HepG2 (cell line): ENCODE results near the gene MAP3K3. TPM values are rescaled to one million over a fixed set of nuclear protein-coding genes. Genes with fewer than 3 reads are reported as not detected.
A peak's percentile ranks its signal among the peaks of the same experiment; 100 is the strongest.

ENCODE experiments used
- ATF7-NPFF ChIP-seq: sonication (generic); formaldehyde crosslinking; IDR thresholded peaks from 2 replicates; pipeline ENCODE4 v1.8.1; 2023; ENCODE audit warnings: mild to moderate bottlenecking, low read depth, missing genetic modification reagents, moderate library complexity
- ELF3 ChIP-seq: IDR thresholded peaks from 2 replicates; pipeline ENCODE4 v1.6.1; 2016; ENCODE audit warnings: missing genetic modification reagents, missing compliant biosample characterization
- HES4 ChIP-seq: sonication (generic); formaldehyde crosslinking; IDR thresholded peaks from 2 replicates; pipeline ENCODE4 v1.9.0; 2021; ENCODE audit warnings: mild to moderate bottlenecking, missing genetic modification reagents, borderline replicate concordance
- NFKBIZ ChIP-seq: IDR thresholded peaks from 2 replicates; pipeline ENCODE4 v1.6.1; 2018; ENCODE audit warnings: missing genetic modification reagents, missing compliant biosample characterization
- PCBP1 ChIP-seq: fragments of 200-400 bp; formaldehyde crosslinking; IDR thresholded peaks from 2 replicates; pipeline ENCODE4 v1.6.1; 2017; ENCODE audit warnings: mild to moderate bottlenecking, low read depth, low read length, borderline replicate concordance
- POLR2AphosphoS2 ChIP-seq: IDR thresholded peaks from 2 replicates; pipeline ENCODE4 v1.6.1; 2011; ENCODE audit warnings: low read depth, low read length, improper control_type of control experiment
- POLR2AphosphoS5 ChIP-seq: IDR thresholded peaks from 2 replicates; pipeline ENCODE4 v1.6.1; 2012; ENCODE audit warnings: low read depth, low read length
- RBFOX2 ChIP-seq: fragments of 200-400 bp; formaldehyde crosslinking; IDR thresholded peaks from 2 replicates; pipeline ENCODE4 v1.6.1; 2017; ENCODE audit warnings: low read depth, mild to moderate bottlenecking, low read length
- ZBTB38 ChIP-seq: sonication (generic); formaldehyde crosslinking; IDR thresholded peaks from 2 replicates; pipeline ENCODE4 v1.5.1; 2020; ENCODE audit warnings: mild to moderate bottlenecking, missing genetic modification reagents
- ZNF12 ChIP-seq: sonication (generic); formaldehyde crosslinking; IDR thresholded peaks from 2 replicates; pipeline ENCODE4 v1.5.0; 2020; ENCODE audit warnings: missing genetic modification reagents
- ZNF138 ChIP-seq: sonication (generic); formaldehyde crosslinking; IDR thresholded peaks from 2 replicates; pipeline ENCODE4 v1.5.0; 2020; ENCODE audit warnings: mild to moderate bottlenecking, low read depth, missing genetic modification reagents
- ZNF256 ChIP-seq: sonication (generic); formaldehyde crosslinking; conservative IDR thresholded peaks from 2 replicates; pipeline ENCODE4 v1.4.0; 2020; ENCODE audit warnings: missing genetic modification reagents
- polyA plus RNA-seq, 8 experiments: library from polyadenylated mRNA; depleted of rRNA in 3 of 8; stranded (reverse) in 7 of 8; unstranded in 1 of 8; fragments of >200 nt; fragmentation: Illumina TruSeq in 4 of 8; extraction: Trizol in 4 of 8; gene quantifications; 2 replicates each; pipeline versions ENCODE4 v1.2.1 to v1.2.3, GENCODE V29; 2011 to 2016; ENCODE audit warnings: low read depth in 4 of 8, missing spikeins in 1 of 8, mixed read lengths in 1 of 8; ENCODE audit not compliant: insufficient read depth in 1 of 8
- total RNA-seq, 5 experiments: library from RNA; depleted of rRNA; stranded (reverse); fragments of >200 nt; fragmentation: Illumina TruSeq; extraction: Trizol; gene quantifications; 2 replicates each; pipeline ENCODE4 v1.2.3, GENCODE V29; 2016; ENCODE audit warnings: low read depth in 1 of 5
- TF ChIP-seq, protein P1 (sequence below), 2 experiments: fragments of 450-650 bp in 1 of 2; sonication (generic) in 1 of 2; formaldehyde crosslinking in 1 of 2; IDR thresholded peaks; 2 replicates each; pipeline versions ENCODE4 v1.6.1 to v1.8.0; 2016 to 2022; ENCODE audit warnings: antibody characterized with exemption in 1 of 2, mild to moderate bottlenecking in 1 of 2, missing genetic modification reagents in 1 of 2
- TF ChIP-seq, protein P2 (sequence below): IDR thresholded peaks from 2 replicates; pipeline ENCODE4 v1.6.1; 2012; ENCODE audit warnings: inconsistent platforms
- TF ChIP-seq, protein P3 (sequence below): sonication (generic); formaldehyde crosslinking; IDR thresholded peaks from 2 replicates; pipeline ENCODE4 v1.4.0; 2020; ENCODE audit warnings: mild to moderate bottlenecking, missing genetic modification reagents

Gene MAP3K3
- total and polyA plus RNA-seq, 2 of the 13 experiments (the other 11 are each of a cell fraction or from before 2014, with no cell fraction given): 17.7 to 21.8 TPM

DNA sequence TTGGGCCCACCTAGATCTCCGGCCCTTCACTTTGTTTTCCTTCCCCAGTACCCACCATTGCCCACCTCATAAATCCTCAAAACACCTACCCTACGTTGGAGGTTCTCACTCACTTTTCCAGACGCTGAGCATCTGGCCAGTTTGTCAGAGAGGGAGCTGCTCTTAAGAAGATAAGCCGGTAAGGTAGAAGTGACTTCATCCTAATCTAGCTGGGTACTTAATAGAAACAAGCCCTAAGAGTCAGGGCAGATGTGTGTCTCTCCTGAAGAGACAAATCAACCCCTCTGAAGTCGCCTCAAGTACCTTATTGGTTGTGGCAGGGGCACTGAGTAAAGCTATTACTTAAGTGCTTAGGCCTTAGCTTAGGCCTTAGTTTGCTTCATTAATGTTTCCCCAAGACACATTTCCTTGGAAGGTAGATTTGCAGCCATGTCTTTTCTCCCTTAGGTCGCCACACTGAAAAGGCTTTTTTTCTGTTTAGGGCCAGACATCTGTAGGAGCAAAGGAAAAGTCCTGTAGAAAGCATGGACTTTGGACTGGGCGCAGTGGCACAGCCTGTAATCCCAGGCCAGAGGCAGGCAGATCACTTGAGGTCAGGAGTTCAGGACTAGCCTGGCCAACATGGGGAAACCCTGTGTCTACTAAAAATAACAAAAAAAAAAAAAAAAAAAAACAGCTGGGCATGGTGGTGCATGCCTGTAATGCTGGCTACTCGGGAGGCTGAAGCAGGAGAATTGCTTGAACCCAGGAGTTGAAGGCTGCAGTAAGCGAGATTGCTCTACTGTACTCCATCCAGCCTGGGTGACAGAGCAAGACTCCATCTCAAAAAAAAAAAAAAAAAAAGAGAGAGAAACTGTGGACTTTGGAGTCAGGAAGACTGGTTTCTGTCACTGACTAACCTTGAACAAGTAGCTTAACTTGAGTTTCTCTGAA is 20.5 kb upstream of the MAP3K3 start (continued):
- TF ChIP-seq ZNF256 (CRISPR knock-in tag) (no peak; the same call in 1 of the 2 replicates), ELF3 (no peak), POLR2AphosphoS2 (no peak), NFKBIZ (no peak), HES4 (CRISPR knock-in tag) (no peak), RBFOX2 (no peak), ZBTB38 (CRISPR knock-in tag) (no peak), POLR2AphosphoS5 (peak; percentile 39; the same call in 1 of the 2 replicates), ZNF12 (CRISPR knock-in tag) (no peak), ATF7-NPFF (CRISPR knock-in tag) (0 out of 2 replicates have a peak, but pooled peaks have one; percentile 48), ZNF138 (CRISPR knock-in tag) (no peak), PCBP1 (no peak)
- TF ChIP-seq, protein P1, sequence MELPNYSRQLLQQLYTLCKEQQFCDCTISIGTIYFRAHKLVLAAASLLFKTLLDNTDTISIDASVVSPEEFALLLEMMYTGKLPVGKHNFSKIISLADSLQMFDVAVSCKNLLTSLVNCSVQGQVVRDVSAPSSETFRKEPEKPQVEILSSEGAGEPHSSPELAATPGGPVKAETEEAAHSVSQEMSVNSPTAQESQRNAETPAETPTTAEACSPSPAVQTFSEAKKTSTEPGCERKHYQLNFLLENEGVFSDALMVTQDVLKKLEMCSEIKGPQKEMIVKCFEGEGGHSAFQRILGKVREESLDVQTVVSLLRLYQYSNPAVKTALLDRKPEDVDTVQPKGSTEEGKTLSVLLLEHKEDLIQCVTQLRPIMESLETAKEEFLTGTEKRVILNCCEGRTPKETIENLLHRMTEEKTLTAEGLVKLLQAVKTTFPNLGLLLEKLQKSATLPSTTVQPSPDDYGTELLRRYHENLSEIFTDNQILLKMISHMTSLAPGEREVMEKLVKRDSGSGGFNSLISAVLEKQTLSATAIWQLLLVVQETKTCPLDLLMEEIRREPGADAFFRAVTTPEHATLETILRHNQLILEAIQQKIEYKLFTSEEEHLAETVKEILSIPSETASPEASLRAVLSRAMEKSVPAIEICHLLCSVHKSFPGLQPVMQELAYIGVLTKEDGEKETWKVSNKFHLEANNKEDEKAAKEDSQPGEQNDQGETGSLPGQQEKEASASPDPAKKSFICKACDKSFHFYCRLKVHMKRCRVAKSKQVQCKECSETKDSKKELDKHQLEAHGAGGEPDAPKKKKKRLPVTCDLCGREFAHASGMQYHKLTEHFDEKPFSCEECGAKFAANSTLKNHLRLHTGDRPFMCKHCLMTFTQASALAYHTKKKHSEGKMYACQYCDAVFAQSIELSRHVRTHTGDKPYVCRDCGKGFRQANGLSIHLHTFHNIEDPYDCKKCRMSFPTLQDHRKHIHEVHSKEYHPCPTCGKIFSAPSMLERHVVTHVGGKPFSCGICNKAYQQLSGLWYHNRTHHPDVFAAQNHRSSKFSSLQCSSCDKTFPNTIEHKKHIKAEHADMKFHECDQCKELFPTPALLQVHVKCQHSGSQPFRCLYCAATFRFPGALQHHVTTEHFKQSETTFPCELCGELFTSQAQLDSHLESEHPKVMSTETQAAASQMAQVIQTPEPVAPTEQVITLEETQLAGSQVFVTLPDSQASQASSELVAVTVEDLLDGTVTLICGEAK (IDR thresholded peaks at IDR 0.05): no peak
- TF ChIP-seq, protein P1 (CRISPR knock-in tag; IDR thresholded peaks at IDR 0.05): no peak
- TF ChIP-seq, protein P2, sequence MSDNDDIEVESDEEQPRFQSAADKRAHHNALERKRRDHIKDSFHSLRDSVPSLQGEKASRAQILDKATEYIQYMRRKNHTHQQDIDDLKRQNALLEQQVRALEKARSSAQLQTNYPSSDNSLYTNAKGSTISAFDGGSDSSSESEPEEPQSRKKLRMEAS: no peak
- TF ChIP-seq, protein P3, sequence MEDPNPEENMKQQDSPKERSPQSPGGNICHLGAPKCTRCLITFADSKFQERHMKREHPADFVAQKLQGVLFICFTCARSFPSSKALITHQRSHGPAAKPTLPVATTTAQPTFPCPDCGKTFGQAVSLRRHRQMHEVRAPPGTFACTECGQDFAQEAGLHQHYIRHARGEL (CRISPR knock-in tag): no peak
